ENCODE measurements around the gene SULT1A3.
"Not testable (repeated sequence)": the region's sequence is repeated elsewhere in the genome, so short reads cannot be mapped to it uniquely, and the experiment has no call there.

The SULT1A3 gene

DNA sequence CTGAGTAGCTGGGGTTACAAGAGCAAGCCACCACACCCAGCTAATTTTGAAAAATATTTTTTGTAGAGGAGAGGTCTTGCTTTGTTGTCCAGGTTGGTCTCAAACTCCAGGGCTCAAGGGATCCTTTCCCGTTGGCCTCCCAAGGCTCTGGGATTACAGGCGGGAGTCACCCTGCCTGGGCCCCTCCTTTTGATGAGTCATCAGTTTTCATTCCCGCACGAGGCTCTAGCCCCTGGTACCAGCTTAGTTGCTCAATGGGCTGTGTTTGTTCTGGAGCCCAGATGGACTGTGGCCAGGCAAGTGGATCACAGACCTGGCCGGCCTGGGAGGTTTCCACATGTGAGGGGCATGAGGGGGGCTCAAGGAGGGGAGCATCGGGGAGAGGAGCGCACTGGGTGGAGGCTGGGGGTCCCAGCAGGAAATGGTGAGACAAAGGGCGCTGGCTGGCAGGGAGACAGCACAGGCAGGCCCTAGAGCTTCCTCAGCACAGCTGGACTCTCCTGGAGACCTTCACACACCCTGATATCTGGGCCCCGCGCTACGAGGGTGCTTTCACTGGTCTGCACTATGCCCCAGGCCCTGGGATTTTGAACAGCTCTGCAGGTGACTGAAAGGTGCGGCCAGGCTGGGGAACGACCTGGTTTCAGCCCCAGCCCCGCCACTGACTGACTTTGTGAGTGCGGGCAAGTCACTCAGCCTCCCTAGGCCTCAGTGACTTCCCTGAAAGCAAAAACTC, 721 bp downstream of the SULT1A3 start:
- not testable (repeated sequence) for H3K27me3 ChIP-seq (ENCODE audit: insufficient read depth, low read depth, severe bottlenecking); H3K36me3 ChIP-seq; H3K4me3 ChIP-seq (ENCODE audit: low read depth, low read length); H3K27ac ChIP-seq; DNase-seq; H3K9me3 ChIP-seq (ENCODE audit: severe bottlenecking)

DNA sequence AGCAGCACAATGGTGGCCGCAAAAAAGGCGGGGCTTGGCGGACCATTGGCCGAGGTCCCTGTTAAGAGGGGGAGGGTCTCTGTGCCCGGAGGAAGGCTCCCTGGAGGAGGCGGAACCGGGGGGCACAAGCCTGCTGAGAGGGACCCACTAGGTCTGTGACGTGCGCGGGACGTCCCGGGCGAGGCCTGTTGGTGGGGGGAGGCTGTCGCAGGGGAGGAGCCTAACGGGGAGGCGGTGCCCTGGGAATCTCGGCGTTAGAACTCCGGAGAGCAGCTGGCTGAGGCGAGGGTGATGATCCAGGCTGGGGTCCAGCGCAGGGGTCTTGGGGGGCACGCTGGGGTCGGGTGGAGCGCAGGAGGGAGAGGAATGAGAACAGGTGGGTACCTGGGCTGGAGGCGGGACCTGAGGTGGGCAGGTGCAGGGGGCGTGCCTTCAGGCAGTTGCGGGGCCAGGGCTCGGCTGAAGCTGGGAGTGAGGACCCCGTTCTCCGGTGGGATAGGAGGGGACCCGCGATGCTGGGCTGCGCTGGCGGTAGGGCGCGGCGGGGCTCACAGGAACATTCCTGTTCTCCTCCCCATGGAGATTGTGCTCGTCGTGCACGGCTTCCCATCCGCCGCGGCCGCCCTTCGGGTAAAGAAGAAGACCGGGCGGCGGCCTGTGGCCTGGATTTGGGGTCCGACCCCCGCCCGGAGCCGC, 6.6 kb downstream of the SULT1A3 start:
- not testable (repeated sequence) for H3K27me3 ChIP-seq (ENCODE audit: insufficient read depth, low read depth, severe bottlenecking); H3K36me3 ChIP-seq; H3K9me3 ChIP-seq (ENCODE audit: severe bottlenecking); H3K27ac ChIP-seq
- peak overlapping the region; percentile 31 for H3K4me3 ChIP-seq (ENCODE audit: low read depth, low read length)
- peak; percentile 6 for DNase-seq

DNA sequence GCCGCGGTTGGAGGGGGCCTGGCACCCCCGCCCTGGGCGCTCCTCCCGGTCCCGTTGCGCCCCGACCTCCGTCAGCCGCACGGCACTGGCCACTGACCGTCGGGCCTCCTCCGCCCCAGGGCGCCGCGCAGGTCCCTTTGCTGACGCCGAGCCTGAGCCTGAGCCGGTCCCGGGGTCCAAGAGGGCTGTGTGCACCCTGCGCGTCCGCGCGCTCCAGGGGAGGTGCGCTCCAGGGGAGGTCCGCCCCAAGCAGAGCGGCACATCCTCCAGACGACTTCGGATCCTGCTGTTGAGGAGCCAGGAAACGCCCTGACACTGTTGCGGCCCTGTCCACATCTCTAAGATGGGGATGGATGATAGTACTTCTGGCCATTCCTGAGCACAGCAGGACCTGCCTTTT, 7.2 kb downstream of the SULT1A3 start:
- not testable (repeated sequence) for H3K27ac ChIP-seq; H3K9me3 ChIP-seq (ENCODE audit: severe bottlenecking); H3K27me3 ChIP-seq (ENCODE audit: insufficient read depth, low read depth, severe bottlenecking); H3K36me3 ChIP-seq; DNase-seq
- peak overlapping the region; percentile 31 for H3K4me3 ChIP-seq (ENCODE audit: low read depth, low read length)

DNA sequence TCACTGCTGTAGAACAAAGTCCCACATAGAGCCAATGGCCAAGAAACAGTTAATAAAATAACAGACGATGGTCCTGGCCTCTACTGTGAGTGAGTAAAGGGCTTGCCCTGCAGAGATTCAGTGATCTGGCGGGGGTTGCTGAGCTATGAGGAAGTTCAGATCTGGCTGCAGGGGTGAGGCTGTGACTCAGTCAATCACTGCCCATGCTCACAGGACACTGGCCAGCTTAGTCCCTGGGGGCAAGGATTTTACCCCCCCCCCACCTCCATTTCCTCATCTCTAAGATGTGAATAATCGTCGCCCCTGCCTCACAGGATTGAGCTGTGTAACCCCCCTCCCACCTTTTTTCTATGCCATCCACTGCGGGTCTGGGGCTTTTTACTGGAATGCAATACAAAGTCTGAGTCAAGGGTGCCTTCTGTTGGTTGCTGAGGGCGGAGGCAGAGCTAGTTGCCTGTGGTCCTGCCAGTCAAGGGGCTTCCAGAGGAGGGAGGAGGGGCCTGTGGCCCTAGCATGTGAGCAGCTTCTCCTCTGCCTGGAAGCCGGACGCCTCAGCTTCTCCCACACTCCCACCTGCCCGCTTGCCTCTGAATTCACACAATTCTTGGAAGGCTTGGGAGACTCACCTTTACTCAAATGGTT, 8.1 kb downstream of the SULT1A3 start:
- H3K27me3 ChIP-seq (ENCODE audit: insufficient read depth, low read depth, severe bottlenecking); H3K36me3 ChIP-seq; H3K4me3 ChIP-seq (ENCODE audit: low read depth, low read length); H3K27ac ChIP-seq; H3K9me3 ChIP-seq (ENCODE audit: severe bottlenecking): not testable (repeated sequence)
- DNase-seq, result peak; percentile 12

DNA sequence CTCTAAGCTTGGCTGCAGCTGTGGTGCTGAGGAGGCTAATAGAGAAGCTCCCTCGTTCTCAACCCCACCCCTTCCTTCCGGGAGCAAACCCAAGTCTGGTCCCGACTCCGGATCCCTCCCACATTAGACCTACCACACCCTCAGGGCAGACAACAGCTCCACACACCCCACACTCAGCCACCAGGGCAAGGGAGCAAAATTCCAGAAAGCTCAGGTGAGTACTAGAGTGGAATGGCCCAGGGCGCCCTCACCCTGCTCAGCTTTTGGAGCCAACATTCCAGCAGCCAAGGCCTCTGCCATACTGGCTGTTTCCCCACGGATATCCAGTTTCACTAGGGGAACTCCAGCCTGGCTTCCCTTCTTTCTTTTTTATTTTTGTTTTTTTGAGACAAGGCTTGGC, 10.0 kb downstream of the SULT1A3 start:
- not testable (repeated sequence) for DNase-seq; H3K36me3 ChIP-seq; H3K4me3 ChIP-seq (ENCODE audit: low read depth, low read length); H3K9me3 ChIP-seq (ENCODE audit: severe bottlenecking); H3K27ac ChIP-seq; H3K27me3 ChIP-seq (ENCODE audit: insufficient read depth, low read depth, severe bottlenecking)

DNA sequence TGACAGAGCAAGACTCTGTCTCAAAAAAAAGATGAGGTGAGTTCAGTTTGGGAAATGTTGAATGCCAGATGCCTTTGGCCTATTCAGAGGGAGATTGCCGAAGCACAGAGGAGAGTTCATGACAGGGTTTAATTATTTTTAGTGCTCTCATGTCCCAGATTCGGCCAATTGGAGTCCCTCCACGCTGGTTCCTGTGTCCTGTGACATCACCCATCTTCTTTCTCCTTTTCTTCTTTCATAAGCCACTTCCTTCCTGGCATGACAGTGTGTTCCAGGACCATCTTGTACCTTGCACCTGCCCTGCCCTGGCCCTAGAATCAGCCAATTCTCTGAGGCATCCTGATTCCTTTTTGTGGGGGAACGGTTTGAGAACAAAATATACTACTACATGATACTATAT, 12.4 kb downstream of the SULT1A3 start:
- not testable (repeated sequence) for H3K4me3 ChIP-seq (ENCODE audit: low read depth, low read length); H3K9me3 ChIP-seq (ENCODE audit: severe bottlenecking); H3K27ac ChIP-seq; H3K27me3 ChIP-seq (ENCODE audit: insufficient read depth, low read depth, severe bottlenecking); DNase-seq; H3K36me3 ChIP-seq

DNA sequence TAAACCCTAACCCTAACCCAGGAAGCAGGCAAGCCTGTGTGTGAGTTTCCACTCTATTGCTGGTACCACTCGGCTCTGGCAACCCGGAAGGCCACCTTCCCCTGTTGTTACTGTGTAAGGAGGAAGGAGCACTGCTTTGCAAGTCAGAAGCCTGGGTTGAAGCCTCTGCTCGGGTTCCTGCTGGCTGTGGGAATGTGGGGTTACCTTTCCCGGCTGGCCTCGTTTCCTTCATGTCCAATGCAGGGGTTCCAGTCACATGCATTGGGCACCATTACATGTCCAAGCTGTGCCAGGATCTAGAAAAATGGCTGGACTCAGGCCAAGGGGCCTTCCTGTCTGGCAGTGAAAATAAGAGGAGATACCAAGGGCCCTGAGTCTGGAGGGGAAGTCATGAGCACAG, 18.0 kb downstream of the SULT1A3 start:
- H3K9me3 ChIP-seq (ENCODE audit: severe bottlenecking); H3K27ac ChIP-seq; H3K4me3 ChIP-seq (ENCODE audit: low read depth, low read length); H3K27me3 ChIP-seq (ENCODE audit: insufficient read depth, low read depth, severe bottlenecking); DNase-seq; H3K36me3 ChIP-seq: not testable (repeated sequence)

DNA sequence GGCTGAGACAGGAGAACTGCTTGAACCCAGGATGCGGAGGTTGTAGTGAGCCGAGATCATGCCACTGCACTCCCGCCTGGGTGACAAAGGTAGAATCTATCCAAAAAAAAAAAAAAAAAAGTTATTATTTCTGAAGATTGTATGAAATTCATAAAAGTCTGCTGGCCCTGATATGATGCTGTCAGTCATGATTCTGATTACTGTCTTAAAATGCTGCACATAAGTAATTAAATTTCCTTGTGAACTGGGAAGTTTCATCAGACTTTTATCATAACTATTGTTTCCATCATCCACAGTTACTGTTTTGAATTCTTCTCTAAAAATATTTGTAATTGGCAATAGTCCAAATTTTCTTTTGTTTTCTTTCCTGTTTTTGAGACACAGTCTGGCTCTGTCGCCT, 49.3 kb downstream of the SULT1A3 start, which contains the start of gene NPIPB13:
TSS of gene NPIPB13 (minus strand) at position 101 of the 400 bp plus-strand sequence. CDS start 2,906 bp downstream, outside the sequence.
- not testable (repeated sequence) for H3K9me3 ChIP-seq (ENCODE audit: severe bottlenecking); H3K36me3 ChIP-seq; DNase-seq; H3K27me3 ChIP-seq (ENCODE audit: insufficient read depth, low read depth, severe bottlenecking); H3K27ac ChIP-seq; H3K4me3 ChIP-seq (ENCODE audit: low read depth, low read length)
